Urinary bladder (tissue), 4 donors: Measurements from ENCODE around the gene RNF182. TPM values are rescaled to one million over a fixed set of nuclear protein-coding genes. Genes with fewer than 3 reads are reported as not detected.
"Not testable (repeated sequence)": the region's sequence is repeated elsewhere in the genome, so short reads cannot be mapped to it uniquely, and the experiment has no call there.

Experiments
- DNase-seq: peaks from one replicate; pipeline ENCODE4 v3.0.0-alpha.2; 2015; ENCODE audit errors: extremely low spot score
- H3K27ac ChIP-seq: one replicate; pipeline ENCODE4 v1.5.1; 2013; ENCODE audit warnings: low read depth, mild to moderate bottlenecking, moderate library complexity
- H3K36me3 ChIP-seq: one replicate; pipeline ENCODE4 v1.6.1; 2013; ENCODE audit warnings: mild to moderate bottlenecking, moderate library complexity; ENCODE audit not compliant: insufficient read depth
- H3K4me1 ChIP-seq: one replicate; pipeline ENCODE4 v1.6.1; 2013; ENCODE audit warnings: mild to moderate bottlenecking, moderate library complexity; ENCODE audit not compliant: insufficient read depth
- H3K4me3 ChIP-seq: one replicate; pipeline ENCODE4 v1.5.1; 2013; ENCODE audit warnings: low read depth, low read length
- WGBS: extraction: QIAGEN DNeasy Blood & Tissue Kit; methylation state at CpG from one replicate; pipeline ENCODE4 v1.1.7; 2013; 5-methylcytosine and 5-hydroxymethylcytosine counted together
- polyA plus RNA-seq: library from polyadenylated mRNA; stranded (reverse); fragments of 200-250 nt; gene quantifications from one replicate; pipeline ENCODE4 v1.2.3, GENCODE V29; 2013
- total RNA-seq: library from RNA; depleted of rRNA; stranded (reverse); fragments of >200 nt; gene quantifications from one replicate; pipeline ENCODE4 v1.2.3, GENCODE V29; 2014
- donor health status: healthy with polysubstance abuse.
- donor health status: healthy.

RNF182 gene
- total and polyA plus RNA-seq, 2 donors, result 0.19 to 0.90 TPM

- DNase-seq, result peak; percentile 26
Observed at GRCh38 chr6:13924146-13924948, 405 bp upstream of the RNF182 start.

GRCh38 chr6:13926378-13926777 lies 1.6 kb downstream of the RNF182 start:
- 74% methylated on average over 4 of the region's 4 CpGs for WGBS
- Histone ChIP-seq H3K27ac (no peak overlapping the region), H3K36me3 (no peaks in the 10 kb centered on the region), H3K4me3 (no peak overlapping the region), H3K4me1 (no peaks in the 10 kb centered on the region)
- DNase-seq, result no peak

More at GRCh38 chr6:13924146-13924948, 405 bp upstream of the RNF182 start:
- 2% methylated on average over 37 of the region's 37 CpGs for WGBS
- Histone ChIP-seq H3K4me1 (no peaks in the 10 kb centered on the region), H3K27ac (no peak overlapping the region), H3K36me3 (no peaks in the 10 kb centered on the region), H3K4me3 (peak overlapping the region; percentile 40)

- Histone ChIP-seq H3K36me3 (no peaks in the 10 kb centered on the region), H3K4me1 (no peaks in the 10 kb centered on the region), H3K27ac (no peak overlapping the region), H3K4me3 (no peak overlapping the region)
- no peak for DNase-seq
- WGBS, result 81% methylated on average over 3 of the region's 3 CpGs
Observed at GRCh38 chr6:13927203-13927602, 2.5 kb downstream of the RNF182 start.

- H3K4me1 ChIP-seq, result no peaks in the 10 kb centered on the region
- no peak overlapping the region for H3K4me3 ChIP-seq
Observed at GRCh38 chr6:13929196-13929595, 4.4 kb downstream of the RNF182 start.

GRCh38 chr6:13931797-13932402 lies 7.1 kb downstream of the RNF182 start:
- 87% methylated on average over 1 of the region's 1 CpG for WGBS
- Histone ChIP-seq H3K27ac (no peak overlapping the region), H3K36me3 (no peaks in the 10 kb centered on the region), H3K4me1 (no peaks in the 10 kb centered on the region), H3K4me3 (no peak overlapping the region)
- no peak for DNase-seq

More at GRCh38 chr6:13929196-13929595, 4.4 kb downstream of the RNF182 start:
- Histone ChIP-seq H3K27ac (no peak overlapping the region), H3K36me3 (no peaks in the 10 kb centered on the region)
- no peak for DNase-seq

- H3K27ac ChIP-seq, result no peak overlapping the region
Observed at GRCh38 chr6:13932785-13933184, 8.0 kb downstream of the RNF182 start.

GRCh38 chr6:13934721-13935120 lies 10.0 kb downstream of the RNF182 start:
- H3K4me3 ChIP-seq, result no peak overlapping the region
- H3K4me1 ChIP-seq, result no peaks in the 10 kb centered on the region
- H3K27ac ChIP-seq, result no peak overlapping the region
- no peaks in the 10 kb centered on the region for H3K36me3 ChIP-seq
- WGBS, result 80% methylated on average over 2 of the region's 2 CpGs
- DNase-seq, result no peak

More at GRCh38 chr6:13932785-13933184, 8.0 kb downstream of the RNF182 start:
- H3K36me3 ChIP-seq, result no peaks in the 10 kb centered on the region
- H3K4me3 ChIP-seq, result no peak overlapping the region
- 96% methylated on average over 1 of the region's 1 CpG for WGBS
- H3K4me1 ChIP-seq, result no peaks in the 10 kb centered on the region
- DNase-seq, result no peak

- H3K4me1 ChIP-seq, result no peaks in the 10 kb centered on the region
- H3K4me3 ChIP-seq, result no peak overlapping the region
- DNase-seq, result no peak
- H3K36me3 ChIP-seq, result no peaks in the 10 kb centered on the region
- WGBS, result 93% methylated on average over 3 of the region's 3 CpGs
- no peak overlapping the region for H3K27ac ChIP-seq
Observed at GRCh38 chr6:13935190-13935880, 10.6 kb downstream of the RNF182 start.

GRCh38 chr6:13935881-13936261 lies 11.1 kb downstream of the RNF182 start:
- not testable (repeated sequence) for H3K36me3 ChIP-seq, DNase-seq, H3K4me3 ChIP-seq, H3K4me1 ChIP-seq, H3K27ac ChIP-seq
- 88% methylated on average over 3 of the region's 3 CpGs for WGBS

GRCh38 chr6:13941902-13942301 lies 17.1 kb downstream of the RNF182 start:
- H3K36me3 ChIP-seq, result no peaks in the 10 kb centered on the region
- H3K4me3 ChIP-seq, result no peak overlapping the region
- no peaks in the 10 kb centered on the region for H3K4me1 ChIP-seq
- no peak for DNase-seq
- H3K27ac ChIP-seq, result no peak overlapping the region

- no peaks in the 10 kb centered on the region for H3K4me1 ChIP-seq
- H3K4me3 ChIP-seq, result no peak overlapping the region
- H3K36me3 ChIP-seq, result no peaks in the 10 kb centered on the region
- no peak overlapping the region for H3K27ac ChIP-seq
- DNase-seq, result no peak
Observed at GRCh38 chr6:13943943-13944342, 19.2 kb downstream of the RNF182 start.

- DNase-seq, result no peak
- Histone ChIP-seq H3K27ac (no peak overlapping the region), H3K4me1 (no peaks in the 10 kb centered on the region), H3K4me3 (no peak overlapping the region), H3K36me3 (no peaks in the 10 kb centered on the region)
Observed at GRCh38 chr6:13946506-13946905, 21.8 kb downstream of the RNF182 start.

GRCh38 chr6:13947611-13948178 lies 22.9 kb downstream of the RNF182 start:
- Histone ChIP-seq H3K4me1 (no peaks in the 10 kb centered on the region), H3K4me3 (no peak overlapping the region), H3K27ac (no peak overlapping the region), H3K36me3 (no peaks in the 10 kb centered on the region)
- DNase-seq, result no peak

GRCh38 chr6:13952101-13952500 lies 27.3 kb downstream of the RNF182 start:
- Histone ChIP-seq H3K4me1 (no peaks in the 10 kb centered on the region), H3K27ac (no peak overlapping the region), H3K36me3 (no peaks in the 10 kb centered on the region), H3K4me3 (no peak overlapping the region)
- 82% methylated on average over 7 of the region's 7 CpGs for WGBS
- DNase-seq, result no peak
